ENCODE measurements around the gene ZPBP. TPM values are rescaled to one million over a fixed set of nuclear protein-coding genes. Genes with fewer than 3 reads are reported as not detected.

The ZPBP gene
- total RNA-seq, 4 donors from 2014 or later = 0.71 to 1.5 (median 0.89) TPM; not detected in 1

- H3K36me3 ChIP-seq = no peaks in the 10 kb centered on the region
- H3K27ac ChIP-seq = no peak overlapping the region
- DNase-seq = no peak
- intact Hi-C loops (cut with DNase I) = no loop called here
- H3K4me3 ChIP-seq (replicated peaks in 1 of 3) = no peak overlapping the region
- TF ChIP-seq CTCF (IDR thresholded peaks at IDR 0.05) = no peak
- no peak for TF ChIP-seq POLR2A (IDR thresholded peaks at IDR 0.05)
- H3K4me1 ChIP-seq = no peaks in the 10 kb centered on the region
- 86 to 87% methylated on average over 5 of the region's 5 CpGs for WGBS, 2 donors
- H3K27me3 ChIP-seq = no peaks in the 10 kb centered on the region
- no peaks in the 10 kb centered on the region for H3K9me3 ChIP-seq
Measured at GRCh38 chr7:49986191-49986590, 106.9 kb downstream of the ZPBP start.

- 85 to 90% methylated on average over 9 of the region's 9 CpGs for WGBS, 2 donors
- intact Hi-C loops (cut with DNase I) = no loop called here
- H3K36me3 ChIP-seq = no peaks in the 10 kb centered on the region
- no peak overlapping the region for H3K4me3 ChIP-seq (replicated peaks in 1 of 3)
- no peaks in the 10 kb centered on the region for H3K9me3 ChIP-seq
- no peak for DNase-seq
- H3K27ac ChIP-seq = no peak overlapping the region
- H3K4me1 ChIP-seq = no peaks in the 10 kb centered on the region
- TF ChIP-seq POLR2A (IDR thresholded peaks at IDR 0.05) (no peak), CTCF (IDR thresholded peaks at IDR 0.05) (no peak)
- no peaks in the 10 kb centered on the region for H3K27me3 ChIP-seq
Measured at GRCh38 chr7:49980465-49980864, 112.6 kb downstream of the ZPBP start.

- Histone ChIP-seq H3K27ac (no peak overlapping the region), H3K9me3 (no peaks in the 10 kb centered on the region), H3K27me3 (no peaks in the 10 kb centered on the region), H3K36me3 (no peaks in the 10 kb centered on the region), H3K4me3 (replicated peaks in 1 of 3) (no peak overlapping the region), H3K4me1 (no peaks in the 10 kb centered on the region)
- intact Hi-C loops (cut with DNase I) = no loop called here
- no peak for TF ChIP-seq CTCF (IDR thresholded peaks at IDR 0.05)
- TF ChIP-seq POLR2A (IDR thresholded peaks at IDR 0.05) = no peak
- WGBS, 2 donors = 76 to 84% methylated on average over 1 of the region's 1 CpG
- DNase-seq = no peak
Measured at GRCh38 chr7:49976238-49976637, 116.8 kb downstream of the ZPBP start.

GRCh38 chr7:49974035-49974434, 119.0 kb downstream of the ZPBP start:
- no peak overlapping the region for H3K27ac ChIP-seq
- intact Hi-C loops (cut with DNase I) = no loop called here
- no peaks in the 10 kb centered on the region for H3K4me1 ChIP-seq
- no peaks in the 10 kb centered on the region for H3K9me3 ChIP-seq
- H3K4me3 ChIP-seq (replicated peaks in 1 of 3) = no peak overlapping the region
- no peaks in the 10 kb centered on the region for H3K36me3 ChIP-seq
- TF ChIP-seq CTCF (IDR thresholded peaks at IDR 0.05) (no peak), POLR2A (IDR thresholded peaks at IDR 0.05) (no peak)
- H3K27me3 ChIP-seq = no peaks in the 10 kb centered on the region
- DNase-seq = no peak
- WGBS, 2 donors = 87 to 98% methylated on average over 1 of the region's 1 CpG

- H3K4me1 ChIP-seq = no peaks in the 10 kb centered on the region
- intact Hi-C loops (cut with DNase I) = no loop called here
- H3K36me3 ChIP-seq = no peaks in the 10 kb centered on the region
- 86 to 95% methylated on average over 2 of the region's 2 CpGs for WGBS, 2 donors
- no peaks in the 10 kb centered on the region for H3K9me3 ChIP-seq
- H3K4me3 ChIP-seq (replicated peaks in 1 of 3) = no peak overlapping the region
- H3K27me3 ChIP-seq = no peaks in the 10 kb centered on the region
- DNase-seq = no peak
- no peak for TF ChIP-seq CTCF (IDR thresholded peaks at IDR 0.05)
- TF ChIP-seq POLR2A (IDR thresholded peaks at IDR 0.05) = no peak
- H3K27ac ChIP-seq = no peak overlapping the region
Measured at GRCh38 chr7:49937608-49938007, 155.4 kb downstream of the ZPBP start.
